HFFc6 (cell line): Measurements from ENCODE around the gene USP47. TPM values are rescaled to one million over a fixed set of nuclear protein-coding genes. Genes with fewer than 3 reads are reported as not detected.

ENCODE experiments used
- DNase-seq: peaks from one replicate; pipeline ENCODE4 v3.0.0-alpha.2; 2018
- H3K27ac Mint-ChIP-seq: 2 replicates; pipeline ENCODE4 v1.8.0; 2020; ENCODE audit warnings: mild to moderate bottlenecking, mixed read lengths
- H3K27me3 Mint-ChIP-seq: 2 replicates; pipeline ENCODE4 v1.8.0; 2021; ENCODE audit warnings: mild to moderate bottlenecking, moderate library complexity, mixed read lengths; ENCODE audit not compliant: insufficient read depth
- H3K36me3 Mint-ChIP-seq: 2 replicates; pipeline ENCODE4 v1.8.0; 2021; ENCODE audit warnings: low read depth, mixed read lengths
- H3K4me1 Mint-ChIP-seq: 2 replicates; pipeline ENCODE4 v1.8.0; 2020; ENCODE audit warnings: low read depth, mixed read lengths
- H3K4me3 Mint-ChIP-seq: 2 replicates; pipeline ENCODE4 v1.8.0; 2020; ENCODE audit warnings: mild to moderate bottlenecking, moderate library complexity, mixed read lengths
- H3K9me3 Mint-ChIP-seq: 2 replicates; pipeline ENCODE4 v1.8.0; 2020; ENCODE audit warnings: mild to moderate bottlenecking, mixed read lengths
- total RNA-seq, 6 experiments: library from RNA; stranded (reverse); fragmentation: NEBNext Ultra II Directional; extraction: Animal tissue kit (Norgen Biotek cat#: 25700); gene quantifications; 2 replicates in 1 of 6; 3 replicates in 5 of 6; pipeline ENCODE4 v1.2.3, GENCODE V29; 2021
- TF ChIP-seq, protein P1 (sequence below): fragments of 200-600 bp; sonication (generic); IDR thresholded peaks from 2 replicates; pipeline ENCODE4 v1.5.0; 2021; ENCODE audit warnings: antibody characterized with exemption, mild to moderate bottlenecking

The USP47 gene
- total RNA-seq, 6 experiments from 2014 or later = 33.6 to 38.7 (median 35.1) TPM

DNA sequence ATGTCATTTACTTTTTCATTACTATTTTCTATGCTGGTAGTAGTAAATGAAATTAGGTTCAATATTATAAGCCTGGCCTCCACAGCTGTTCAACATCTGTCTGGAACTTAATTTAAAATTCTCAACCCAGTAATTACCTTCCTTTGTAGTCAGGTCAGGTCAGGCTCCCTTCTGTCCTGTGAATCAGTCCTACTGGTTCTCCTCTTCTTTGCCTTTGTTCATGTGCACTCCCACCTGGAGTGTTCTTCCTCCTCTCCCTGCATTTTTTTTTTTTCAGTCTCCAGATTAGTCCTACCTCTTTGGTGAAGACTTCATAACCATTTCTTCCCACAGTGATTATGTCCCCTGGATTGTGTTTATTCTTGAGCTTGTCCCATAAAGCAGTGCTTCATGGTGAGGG, 98.8 kb downstream of the USP47 start:
- no peaks in the 10 kb centered on the region for H3K27me3 Mint-ChIP-seq
- H3K27ac Mint-ChIP-seq = 0 out of 2 replicates have a peak overlapping the region, but pooled peaks have one; percentile 19
- DNase-seq = no peak
- no peak overlapping the region for H3K4me3 Mint-ChIP-seq
- peaks cover 53% of the 10 kb centered on the region for H3K36me3 Mint-ChIP-seq
- H3K9me3 Mint-ChIP-seq = no peaks in the 10 kb centered on the region
- TF ChIP-seq, protein P1, sequence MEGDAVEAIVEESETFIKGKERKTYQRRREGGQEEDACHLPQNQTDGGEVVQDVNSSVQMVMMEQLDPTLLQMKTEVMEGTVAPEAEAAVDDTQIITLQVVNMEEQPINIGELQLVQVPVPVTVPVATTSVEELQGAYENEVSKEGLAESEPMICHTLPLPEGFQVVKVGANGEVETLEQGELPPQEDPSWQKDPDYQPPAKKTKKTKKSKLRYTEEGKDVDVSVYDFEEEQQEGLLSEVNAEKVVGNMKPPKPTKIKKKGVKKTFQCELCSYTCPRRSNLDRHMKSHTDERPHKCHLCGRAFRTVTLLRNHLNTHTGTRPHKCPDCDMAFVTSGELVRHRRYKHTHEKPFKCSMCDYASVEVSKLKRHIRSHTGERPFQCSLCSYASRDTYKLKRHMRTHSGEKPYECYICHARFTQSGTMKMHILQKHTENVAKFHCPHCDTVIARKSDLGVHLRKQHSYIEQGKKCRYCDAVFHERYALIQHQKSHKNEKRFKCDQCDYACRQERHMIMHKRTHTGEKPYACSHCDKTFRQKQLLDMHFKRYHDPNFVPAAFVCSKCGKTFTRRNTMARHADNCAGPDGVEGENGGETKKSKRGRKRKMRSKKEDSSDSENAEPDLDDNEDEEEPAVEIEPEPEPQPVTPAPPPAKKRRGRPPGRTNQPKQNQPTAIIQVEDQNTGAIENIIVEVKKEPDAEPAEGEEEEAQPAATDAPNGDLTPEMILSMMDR = no peak
- peaks cover 45% of the 10 kb centered on the region for H3K4me1 Mint-ChIP-seq

DNA sequence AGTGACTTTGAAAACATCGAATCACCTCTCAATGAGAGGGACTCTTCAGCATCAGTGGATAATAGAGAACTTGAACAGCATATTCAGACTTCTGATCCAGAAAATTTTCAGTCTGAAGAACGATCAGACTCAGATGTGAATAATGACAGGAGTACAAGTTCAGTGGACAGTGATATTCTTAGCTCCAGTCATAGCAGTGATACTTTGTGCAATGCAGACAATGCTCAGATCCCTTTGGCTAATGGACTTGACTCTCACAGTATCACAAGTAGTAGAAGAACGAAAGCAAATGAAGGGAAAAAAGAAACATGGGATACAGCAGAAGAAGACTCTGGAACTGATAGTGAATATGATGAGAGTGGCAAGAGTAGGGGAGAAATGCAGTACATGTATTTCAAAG, 100.9 kb downstream of the USP47 start:
- Mint-ChIP-seq H3K4me1 (peaks cover 47% of the 10 kb centered on the region), H3K27me3 (no peaks in the 10 kb centered on the region), H3K27ac (no peak overlapping the region), H3K9me3 (no peaks in the 10 kb centered on the region), H3K36me3 (peaks cover 49% of the 10 kb centered on the region), H3K4me3 (no peak overlapping the region)
- DNase-seq = no peak
- TF ChIP-seq, protein P1 = no peak

DNA sequence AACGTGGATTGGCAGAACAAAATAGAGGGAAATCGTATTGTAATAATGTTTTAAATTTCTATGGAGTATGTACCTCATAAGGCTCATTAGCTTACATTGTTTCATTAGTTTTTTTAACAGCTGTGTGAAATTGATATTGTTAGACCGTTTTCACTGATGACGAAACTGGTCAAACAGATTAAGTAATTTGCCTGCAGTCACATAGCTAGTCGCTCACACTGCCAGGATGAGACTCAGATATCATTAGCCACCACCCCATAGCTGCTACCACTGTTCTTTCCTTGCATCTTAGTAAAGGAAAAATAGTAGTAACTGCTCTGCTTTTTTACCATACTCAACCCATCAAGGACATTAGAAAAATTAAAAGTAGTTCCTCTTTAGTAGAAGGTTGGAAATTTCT, 102.7 kb downstream of the USP47 start:
- no peaks in the 10 kb centered on the region for H3K27me3 Mint-ChIP-seq
- no peak for DNase-seq

DNA sequence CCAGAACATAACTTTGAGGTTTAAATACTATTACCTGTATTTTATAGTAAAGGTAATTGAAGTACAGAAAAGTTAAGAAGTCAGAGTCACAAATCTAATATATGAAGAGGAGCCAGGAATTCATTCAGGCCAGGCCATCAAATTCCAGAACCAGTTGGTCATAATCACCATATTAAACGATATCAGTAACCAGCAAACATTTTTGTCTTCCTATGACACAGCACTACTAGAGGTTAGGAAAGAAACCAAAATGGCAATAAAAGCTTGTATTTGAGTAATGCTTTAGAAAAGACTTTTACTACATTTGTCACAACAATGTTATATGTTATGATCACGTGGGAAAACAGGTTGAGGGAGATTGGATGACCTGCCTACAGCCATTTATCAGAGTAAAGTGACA, 104.4 kb downstream of the USP47 start:
- no peak overlapping the region for H3K4me3 Mint-ChIP-seq
- H3K27me3 Mint-ChIP-seq = no peaks in the 10 kb centered on the region; the same call in 1 of the 2 replicates
- peak overlapping the region; percentile 87 for H3K27ac Mint-ChIP-seq
- H3K4me1 Mint-ChIP-seq = peaks cover 51% of the 10 kb centered on the region
- DNase-seq = peak; percentile 76
- TF ChIP-seq, protein P1 = 0 out of 2 replicates have a peak, but pooled peaks have one; percentile 12
- H3K9me3 Mint-ChIP-seq = no peaks in the 10 kb centered on the region
- H3K36me3 Mint-ChIP-seq = peaks cover 51% of the 10 kb centered on the region

More for the DNA sequence above, 102.7 kb downstream of the USP47 start:
- H3K4me3 Mint-ChIP-seq = no peak overlapping the region
- peaks cover 49% of the 10 kb centered on the region for H3K4me1 Mint-ChIP-seq
- peaks cover 45% of the 10 kb centered on the region for H3K36me3 Mint-ChIP-seq
- H3K27ac Mint-ChIP-seq = no peak overlapping the region
- TF ChIP-seq, protein P1 = no peak
- H3K9me3 Mint-ChIP-seq = no peaks in the 10 kb centered on the region

DNA sequence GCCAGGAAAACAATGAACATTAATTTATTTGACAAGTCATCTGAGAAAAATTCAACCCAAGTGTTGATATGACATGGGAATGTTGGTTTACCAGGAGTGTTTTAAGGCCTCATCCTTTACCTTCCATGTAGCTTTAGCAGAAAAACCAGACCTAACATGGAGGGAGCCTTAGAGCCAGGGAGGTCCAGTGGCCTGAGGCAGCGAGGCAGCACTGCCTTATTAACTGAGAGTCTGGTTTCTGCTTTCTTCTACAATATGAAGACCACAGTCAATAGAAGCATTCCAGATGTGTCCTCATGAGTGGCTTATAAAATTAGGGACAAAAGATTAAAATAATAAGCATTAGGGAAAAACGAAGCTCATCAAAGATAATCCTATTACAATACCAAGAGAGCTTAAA, 105.1 kb downstream of the USP47 start:
- no peak overlapping the region for H3K4me3 Mint-ChIP-seq
- TF ChIP-seq, protein P1 = no peak
- DNase-seq = no peak
- H3K27ac Mint-ChIP-seq = peak overlapping the region; percentile 87
- no peaks in the 10 kb centered on the region; the same call in 1 of the 2 replicates for H3K27me3 Mint-ChIP-seq
- H3K9me3 Mint-ChIP-seq = no peaks in the 10 kb centered on the region
- H3K36me3 Mint-ChIP-seq = peaks cover 53% of the 10 kb centered on the region
- peaks cover 55% of the 10 kb centered on the region for H3K4me1 Mint-ChIP-seq

DNA sequence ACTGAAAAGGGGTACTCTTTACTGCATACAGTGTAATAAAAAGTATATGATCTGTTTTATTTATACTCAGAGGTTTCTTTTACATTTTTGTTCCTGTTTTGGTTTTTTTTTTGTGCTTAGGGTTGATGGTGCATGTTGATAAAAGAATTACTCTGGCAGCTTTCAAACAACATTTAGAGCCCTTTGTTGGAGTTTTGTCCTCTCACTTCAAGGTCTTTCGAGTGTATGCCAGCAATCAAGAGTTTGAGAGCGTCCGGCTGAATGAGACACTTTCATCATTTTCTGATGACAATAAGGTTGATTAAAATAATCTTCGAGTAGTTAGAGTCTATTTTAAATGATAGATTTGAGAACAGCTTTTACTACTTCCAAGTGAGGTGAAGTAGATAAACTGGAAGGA, 106.1 kb downstream of the USP47 start:
- peaks cover 56% of the 10 kb centered on the region for H3K36me3 Mint-ChIP-seq
- H3K4me3 Mint-ChIP-seq = no peak overlapping the region
- TF ChIP-seq, protein P1 = no peak
- no peaks in the 10 kb centered on the region for H3K9me3 Mint-ChIP-seq
- H3K27ac Mint-ChIP-seq = peak overlapping the region; percentile 52
- no peaks in the 10 kb centered on the region; the same call in 1 of the 2 replicates for H3K27me3 Mint-ChIP-seq
- H3K4me1 Mint-ChIP-seq = peaks cover 62% of the 10 kb centered on the region
- DNase-seq = no peak
